ENCODE results near the gene INF2.

Gene INF2

DNA sequence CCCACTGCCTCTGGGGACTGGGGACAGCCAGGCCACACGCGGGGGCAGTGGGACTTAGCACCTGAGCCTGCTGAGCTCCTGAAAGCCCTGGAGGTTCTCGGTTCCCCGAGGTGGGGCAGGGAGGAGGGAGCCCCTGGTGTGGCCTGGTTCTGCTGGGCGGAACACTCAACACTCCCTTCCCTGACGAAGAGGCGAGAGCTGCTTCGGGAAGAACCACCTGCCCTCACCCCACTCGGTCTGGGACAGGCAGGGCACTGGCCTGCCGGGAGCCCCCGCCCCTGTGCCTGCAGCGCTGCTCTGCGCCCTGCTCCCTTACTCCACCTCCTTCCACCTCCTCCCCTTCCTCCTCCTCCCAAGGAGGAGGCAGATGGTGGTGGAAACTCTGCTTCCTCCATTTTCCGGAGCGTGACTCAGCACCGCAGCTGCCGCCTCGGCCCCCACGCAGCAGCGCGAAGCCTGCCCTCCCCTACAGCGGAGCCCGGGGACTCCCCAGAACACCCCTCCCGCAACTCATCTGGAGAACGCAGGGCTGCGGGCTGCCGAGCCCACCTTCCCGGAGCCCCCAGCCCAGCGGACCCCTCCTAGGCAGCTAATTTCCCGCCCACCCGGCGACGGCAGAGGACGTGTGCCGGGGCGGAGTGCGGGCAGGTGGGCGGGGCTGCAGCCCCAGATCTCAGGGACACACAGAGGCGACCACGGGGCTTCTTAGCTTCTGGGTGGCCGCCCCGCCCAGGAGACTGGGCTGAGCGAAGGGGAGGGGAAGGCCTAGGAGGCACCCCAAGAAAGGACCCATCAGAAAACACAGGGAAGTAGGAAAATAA lies 11.7 kb upstream of the INF2 start:
- peak; percentile 60 for DNase-seq

DNA sequence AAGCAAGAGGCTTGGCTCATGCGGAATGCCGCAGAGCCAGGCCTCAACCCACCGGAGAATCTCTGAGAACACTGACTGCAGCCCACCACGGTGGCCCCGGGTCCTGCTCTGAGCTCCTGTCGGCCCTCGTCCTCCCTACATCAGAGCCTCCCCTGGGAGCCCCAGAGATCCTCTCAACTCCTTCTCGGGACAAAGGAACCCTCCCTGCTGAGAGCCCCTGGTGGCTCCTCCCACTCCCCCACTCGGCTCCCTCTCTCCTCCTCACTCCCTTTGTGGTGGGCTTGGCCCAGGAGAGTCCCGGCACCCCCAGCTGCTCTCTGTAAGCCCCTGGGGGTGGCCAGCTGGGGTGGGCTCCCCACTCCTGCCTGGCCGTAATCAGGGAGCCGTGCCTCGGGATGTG lies 11.1 kb upstream of the INF2 start:
- DNase-seq: no peak

DNA sequence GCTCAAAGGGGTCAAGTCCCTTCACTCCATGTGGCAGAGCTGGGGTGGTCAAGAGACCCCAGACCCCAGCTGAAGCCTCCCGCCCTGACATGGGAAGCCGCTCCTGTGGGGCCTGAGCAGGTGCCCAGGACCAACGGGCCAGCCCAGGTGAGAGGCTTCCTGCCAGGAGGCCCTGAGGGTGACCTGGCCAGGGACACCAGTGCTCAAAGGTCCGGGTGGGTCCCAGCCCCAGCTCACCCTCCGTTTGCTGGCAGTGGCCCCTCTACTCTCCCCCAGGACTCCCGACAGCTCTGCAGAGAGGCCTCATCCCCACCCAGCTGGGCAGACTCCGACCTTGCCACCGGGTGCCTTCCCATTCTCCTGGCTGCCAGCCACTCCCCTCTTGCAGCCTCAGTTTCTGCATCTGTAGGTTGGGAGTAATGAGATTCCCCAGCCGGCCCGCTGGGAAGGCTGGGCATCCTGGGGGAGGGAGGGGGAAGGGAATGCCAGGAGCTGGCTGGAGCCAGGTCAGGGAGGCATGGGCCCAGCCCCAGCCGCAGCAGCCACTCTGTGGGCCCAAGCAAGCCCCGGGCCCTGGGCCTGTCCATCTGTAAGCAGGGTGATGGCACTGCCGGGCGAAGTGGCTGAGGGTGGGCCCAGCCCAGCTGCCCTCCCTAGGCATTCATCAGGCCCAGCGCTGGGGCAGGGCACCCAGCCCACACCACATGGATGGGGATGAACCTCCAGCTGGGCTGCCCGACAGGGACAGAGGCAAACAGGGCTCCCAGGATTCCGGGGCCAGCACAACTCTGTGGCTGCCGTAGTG lies 10.3 kb upstream of the INF2 start:
- DNase-seq: no peak

DNA sequence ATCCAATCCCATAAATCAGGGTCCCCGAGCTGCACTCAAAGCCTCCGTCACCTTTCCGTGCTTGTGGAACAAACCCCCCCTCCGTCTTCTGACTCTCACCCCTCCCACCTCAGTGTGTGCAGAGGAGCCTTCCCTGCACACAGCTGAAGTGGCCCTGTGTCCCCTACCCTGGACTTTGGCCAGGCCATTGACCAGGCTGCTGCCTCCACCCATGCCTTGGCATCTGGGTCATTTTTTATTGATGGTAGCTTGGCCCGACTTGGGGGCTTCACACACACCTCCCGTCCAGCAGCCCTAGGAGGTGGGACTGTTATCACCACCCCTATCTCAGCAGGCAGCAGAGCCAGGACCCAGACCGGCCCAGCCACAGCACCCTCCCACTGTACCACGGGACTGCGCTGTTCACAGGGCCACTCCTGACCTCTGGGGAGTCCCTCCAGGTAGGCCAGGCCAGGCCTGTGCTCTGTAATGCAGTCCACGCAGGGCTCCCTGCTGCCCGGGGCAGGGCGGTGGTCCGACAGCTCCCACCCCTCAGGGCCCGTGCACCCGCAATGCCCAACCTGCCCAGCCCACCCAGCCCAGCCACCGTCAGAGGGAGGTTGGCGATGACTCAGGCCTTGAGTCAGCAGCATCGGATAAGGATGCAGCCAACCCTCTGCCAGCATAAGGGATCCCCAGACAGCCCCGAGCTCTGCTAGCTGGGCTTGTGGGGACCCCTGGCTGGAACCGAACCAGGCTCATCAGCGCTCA lies 9.2 kb upstream of the INF2 start:
- no peak for DNase-seq

DNA sequence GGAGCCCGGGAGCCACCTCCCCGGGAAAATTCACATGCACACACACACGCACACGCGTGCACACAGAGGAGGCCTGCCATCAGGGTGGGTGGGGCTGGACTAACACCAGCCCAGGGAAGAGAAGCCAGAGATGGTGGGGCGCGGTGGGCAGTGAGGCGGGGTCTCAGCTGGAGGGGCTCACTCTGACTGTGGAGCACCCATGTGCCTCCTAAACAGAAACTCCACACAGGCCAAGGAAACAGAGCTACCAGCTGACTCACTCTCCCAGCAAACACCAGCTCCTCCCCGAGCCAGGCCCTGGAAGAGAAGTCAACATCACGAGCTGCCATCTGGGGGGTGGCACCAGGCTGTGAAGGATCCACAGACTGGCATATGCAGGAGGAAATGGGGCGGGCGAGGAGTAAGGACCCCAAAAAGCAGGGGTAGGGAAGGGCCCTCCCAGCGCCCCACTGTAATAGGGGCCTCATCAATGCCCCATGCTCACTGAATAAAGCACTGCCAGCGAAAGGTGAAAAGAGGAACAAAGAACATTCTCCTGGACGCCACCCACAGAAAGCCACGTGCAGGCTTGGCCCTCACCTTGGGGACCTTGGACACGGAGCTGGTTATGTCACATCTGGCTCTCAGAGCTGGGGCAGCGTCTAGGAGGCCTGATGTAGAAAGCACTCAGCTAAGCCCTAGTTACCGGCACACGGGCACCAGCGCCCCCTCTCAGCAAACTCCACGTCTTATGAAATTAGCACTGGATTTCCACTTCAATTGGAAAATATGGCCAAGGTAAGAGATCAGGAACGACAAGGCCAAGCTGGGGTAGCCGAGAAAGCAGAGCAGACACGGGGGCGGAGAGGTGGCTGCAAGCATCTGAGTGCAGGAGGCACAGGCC lies 8.4 kb upstream of the INF2 start:
- DNase-seq: no peak

DNA sequence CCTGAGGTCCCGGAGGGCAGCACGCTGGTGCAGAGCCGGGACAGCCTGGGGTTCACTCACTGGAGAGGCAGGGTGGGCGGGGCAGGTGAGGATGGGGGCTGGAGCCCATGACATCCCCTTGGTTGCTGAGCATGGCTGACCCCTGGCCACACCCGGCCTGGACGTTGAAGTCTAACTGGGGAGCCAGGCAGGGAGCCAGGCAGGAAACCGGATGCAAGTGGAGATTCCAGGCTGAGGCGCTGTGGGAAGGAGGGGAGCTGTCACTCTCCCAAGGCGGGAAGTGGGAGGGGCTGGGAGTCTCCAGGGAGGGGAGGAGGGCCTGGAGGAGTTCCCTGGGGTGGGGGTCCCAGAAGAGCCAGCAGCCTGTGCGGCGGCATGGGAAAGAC lies 7.7 kb upstream of the INF2 start:
- no peak for DNase-seq

DNA sequence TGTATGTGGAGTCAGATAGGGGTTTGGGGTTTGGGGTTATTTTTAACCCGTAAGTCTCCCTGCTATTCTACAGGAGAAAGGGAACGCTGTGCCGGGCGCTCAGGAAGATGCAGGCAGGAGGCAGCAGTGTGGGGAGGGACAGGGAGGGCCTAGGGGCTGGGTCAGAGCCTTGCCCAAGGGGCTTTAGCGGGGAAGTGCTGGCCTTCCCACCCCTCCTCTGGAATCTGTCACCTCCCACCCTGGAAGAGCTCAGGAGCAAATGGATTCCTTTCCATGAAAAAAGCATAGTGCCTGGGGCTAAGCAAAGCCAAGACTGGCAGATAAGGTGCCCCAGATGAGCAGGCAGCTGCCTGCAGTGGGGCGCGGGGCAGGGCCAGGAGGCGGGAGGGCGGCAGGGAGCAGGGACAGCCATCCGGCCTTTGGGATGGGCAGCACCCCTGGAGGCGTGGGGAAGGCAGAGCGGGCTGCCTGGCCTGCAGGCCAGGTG lies 7.3 kb upstream of the INF2 start:
- no peak for DNase-seq

DNA sequence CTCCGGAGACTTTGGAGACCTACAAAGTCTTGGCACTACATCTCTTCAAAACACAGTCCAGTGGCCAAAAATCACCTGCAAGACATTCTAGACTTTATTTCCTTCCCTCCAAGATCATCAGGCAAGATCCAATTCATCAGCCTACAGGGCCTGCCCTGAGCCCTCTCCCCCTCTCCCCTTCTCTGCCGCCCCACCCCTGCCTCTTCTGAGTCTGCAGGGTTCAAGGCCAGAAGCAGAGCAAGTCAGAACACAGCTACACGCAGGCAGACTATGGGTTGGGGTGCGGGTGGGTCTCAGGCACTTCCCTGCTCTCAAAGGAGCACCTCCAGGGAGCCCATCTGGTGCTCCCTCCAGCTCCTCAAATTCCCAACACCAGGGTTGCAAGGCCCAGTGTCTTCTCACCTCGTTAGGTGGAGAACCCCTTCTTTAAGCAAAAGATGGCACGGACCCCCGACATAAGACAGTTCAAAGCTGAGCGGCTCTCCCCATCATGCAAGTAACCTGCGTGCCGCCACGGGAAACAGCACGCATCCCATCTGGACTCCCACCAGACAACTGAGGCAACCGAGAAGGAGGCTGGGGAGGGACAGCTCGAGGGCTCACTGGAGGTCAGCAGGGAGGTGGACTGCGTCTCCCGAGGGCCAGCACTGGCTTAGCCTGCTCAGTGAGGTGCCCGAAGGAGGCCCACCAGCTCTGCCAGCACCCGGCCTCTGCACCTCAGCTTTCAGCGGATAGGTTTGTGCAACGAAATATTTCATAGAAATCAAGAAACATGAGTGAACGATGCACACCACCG lies 5.6 kb upstream of the INF2 start:
- DNase-seq: no peak

DNA sequence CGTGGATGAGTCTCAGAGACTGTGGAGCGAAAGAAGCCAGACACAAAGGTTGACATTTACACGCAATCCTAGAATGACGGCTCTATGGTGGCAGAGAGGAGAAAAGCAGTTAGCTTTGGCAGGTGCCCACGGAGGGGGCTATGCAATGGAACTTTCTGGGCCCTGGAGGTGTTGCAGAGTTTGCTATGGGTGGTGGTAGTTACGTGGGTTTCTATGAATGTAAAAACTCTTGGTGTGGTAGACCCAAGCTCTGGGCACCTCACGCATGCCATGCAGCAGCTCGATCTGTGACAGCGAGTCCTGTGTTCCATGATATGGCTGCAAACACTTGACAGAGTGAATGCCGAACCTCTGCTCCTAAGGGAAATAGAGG lies 5.0 kb upstream of the INF2 start:
- DNase-seq: no peak

DNA sequence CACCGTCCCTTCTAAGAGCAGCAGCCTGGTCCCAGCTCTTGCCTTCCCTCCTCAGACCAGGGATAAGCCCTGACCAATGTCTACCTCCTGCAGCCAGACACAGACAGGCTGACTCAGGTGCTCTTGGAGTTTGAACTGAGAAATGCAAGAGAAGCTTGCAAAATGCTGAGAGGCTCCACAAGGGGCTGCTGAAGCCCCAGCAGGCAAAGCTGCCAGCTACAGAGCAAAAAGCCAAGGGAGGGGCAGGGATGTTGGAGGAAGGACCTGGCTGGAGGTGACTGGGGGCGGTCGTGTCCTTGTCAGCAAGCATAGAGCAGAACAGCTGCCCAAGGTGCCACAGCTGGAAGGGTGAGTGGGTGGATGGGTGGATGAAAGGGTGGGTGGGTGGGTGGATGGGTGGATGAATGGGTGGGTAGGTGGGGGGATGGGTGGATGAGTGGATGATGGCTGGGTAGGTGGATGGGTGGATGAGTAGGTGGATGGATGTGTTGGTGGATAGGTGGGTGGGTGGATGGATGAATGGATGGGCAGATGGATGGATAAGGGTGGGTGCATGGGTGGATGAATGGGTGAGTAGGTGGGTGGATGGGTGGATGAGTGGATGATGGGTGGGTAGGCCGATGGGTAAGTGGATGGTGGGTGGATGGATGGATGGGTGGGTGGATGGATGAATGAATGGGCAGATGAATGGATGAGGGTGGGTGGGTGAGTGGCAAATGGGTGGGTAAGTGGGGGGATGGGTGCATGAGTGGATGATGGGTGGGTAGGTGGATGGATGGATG lies 4.0 kb upstream of the INF2 start:
- DNase-seq: no peak

DNA sequence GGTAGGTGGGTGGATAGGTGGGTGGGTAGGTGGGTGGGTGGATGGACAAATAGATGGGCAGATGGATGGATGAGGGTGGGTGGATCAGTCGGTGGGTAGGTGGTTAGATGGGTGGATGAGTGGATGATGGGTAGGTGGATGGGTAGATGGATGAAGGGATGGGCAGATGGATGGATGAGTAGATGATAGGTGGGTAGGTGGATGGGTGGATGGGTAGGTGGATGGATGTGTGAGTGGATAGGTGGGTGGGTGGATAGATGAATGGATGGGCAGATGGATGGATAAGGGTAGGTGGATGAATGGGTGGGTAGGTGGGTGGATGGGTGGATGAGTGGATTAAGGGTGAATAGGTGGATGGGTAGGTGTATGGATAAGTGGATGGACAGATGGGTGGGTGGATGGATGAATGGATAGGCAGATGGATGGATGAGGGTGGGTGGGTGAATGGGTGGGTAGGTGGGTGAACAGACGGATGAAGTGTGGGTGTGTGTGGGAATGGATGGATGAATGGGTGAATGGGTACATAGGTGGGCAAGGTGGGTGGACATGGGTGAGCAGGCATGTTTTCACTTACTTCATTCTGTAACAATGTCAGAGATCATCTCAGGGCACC lies 3.3 kb upstream of the INF2 start:
- no peak for DNase-seq

DNA sequence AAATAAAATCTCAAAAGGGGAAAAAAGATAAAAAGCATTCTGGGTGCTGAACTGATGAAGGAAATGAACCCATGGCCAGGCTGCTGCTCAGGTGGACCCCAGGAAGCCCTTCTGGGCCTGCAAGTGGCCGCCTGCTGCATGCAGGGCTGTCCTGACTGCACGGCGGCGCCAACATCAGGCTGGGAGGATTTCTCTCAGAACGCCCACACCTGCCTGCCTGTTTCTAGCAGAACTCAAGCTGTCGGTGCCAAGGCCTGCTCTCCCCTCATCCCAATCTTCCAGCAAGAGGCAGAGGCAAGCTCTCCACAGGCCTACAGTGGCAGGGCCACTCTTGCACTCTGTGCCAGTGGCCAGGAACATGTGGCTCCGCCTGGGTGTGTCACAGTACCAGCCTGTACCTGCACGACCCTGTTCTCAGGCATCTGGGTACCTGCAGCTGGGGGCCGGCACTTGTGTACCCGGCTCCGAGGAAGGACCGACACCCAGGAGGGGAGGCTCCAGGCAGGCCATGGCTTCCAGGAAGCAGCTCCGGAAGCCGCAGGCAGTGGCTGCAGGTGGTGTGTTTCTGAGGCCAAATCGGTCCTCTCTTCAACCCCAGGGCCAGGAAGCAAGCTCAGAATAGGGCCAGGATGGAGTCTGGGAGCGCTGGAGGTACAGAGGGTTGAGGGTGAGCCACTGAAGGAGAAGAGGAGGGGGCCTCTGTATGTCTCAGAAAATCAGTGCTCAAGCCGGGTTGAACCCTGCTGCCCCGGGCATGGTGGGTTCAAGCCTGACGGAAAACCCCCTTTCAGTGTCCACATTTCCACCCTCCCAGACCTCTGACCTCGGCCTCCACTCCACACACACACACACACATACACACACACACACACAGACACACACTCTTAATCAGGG lies 2.5 kb upstream of the INF2 start:
- DNase-seq: peak; percentile 31

DNA sequence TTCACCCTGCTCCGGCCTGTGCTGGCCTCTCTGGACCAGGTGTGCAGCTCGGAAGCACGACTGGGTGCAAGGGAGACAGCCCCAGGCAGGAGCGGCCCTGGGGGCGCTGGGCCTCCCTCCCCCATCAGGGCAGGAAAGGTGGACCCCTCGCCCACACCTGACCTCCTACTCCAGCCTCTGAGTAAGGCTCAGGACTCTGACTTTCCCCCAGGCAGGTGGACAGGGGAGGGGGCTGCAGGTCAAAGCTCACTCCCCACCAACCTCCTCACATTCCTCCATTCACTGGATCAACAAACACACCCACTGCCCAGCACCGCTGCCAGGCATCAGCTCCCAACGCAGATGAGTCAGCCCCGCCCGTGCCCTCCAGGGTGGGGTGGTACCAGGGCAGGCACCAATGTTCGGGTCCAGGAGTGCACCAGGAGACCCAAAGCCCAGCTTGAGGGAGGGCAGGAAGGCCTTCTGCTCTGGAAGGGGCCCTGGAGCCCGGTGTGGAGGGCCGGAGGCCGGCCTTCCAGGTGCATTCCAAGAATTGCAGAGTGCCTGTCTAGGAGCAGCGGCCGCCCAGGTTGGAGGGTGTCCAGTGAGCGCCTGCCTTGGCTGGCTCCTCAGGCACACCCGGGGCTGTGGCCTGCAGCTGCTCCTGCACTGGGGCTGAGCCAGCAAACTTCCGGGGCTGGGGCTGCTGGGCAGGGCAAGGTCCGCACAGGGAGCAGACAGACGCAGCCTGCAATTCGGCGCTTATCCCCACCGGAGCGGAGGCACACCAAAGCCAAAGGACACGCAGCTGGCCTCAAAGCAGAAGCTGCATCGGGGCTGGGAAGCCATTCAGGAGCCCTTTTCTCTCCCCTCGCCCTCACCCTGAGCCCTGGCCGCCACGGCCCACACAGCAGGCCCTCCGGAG lies 1.6 kb upstream of the INF2 start:
- no peak for DNase-seq

DNA sequence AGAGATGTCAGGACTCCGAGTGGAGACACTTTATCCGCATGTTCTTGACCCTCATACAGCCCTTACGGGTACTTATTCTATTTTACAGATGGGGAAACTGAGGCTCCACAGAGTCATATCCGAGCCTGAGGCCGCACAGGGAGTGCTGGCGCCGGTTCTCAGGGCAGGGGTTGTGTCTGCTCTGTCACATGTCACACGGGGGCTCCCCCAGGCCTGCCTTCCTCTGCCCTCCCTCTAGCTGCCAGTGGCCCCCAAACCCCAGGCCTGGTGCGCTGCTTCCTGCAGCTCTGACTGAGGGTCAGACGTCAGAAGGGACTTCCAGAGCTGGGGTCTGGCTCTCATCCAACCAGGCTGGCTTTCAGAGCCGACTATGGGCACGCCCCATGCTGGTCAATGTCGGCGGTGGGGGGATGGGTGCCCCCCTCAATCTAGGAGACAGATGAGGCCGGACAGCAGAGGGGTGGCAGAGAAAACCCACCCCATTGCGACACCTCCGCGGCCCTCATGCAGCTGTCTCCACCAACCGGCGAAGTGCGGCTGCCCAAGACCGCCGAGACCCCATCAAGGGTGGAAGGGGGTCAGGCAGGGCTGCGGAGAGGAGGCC lies 811 bp upstream of the INF2 start:
- peak; percentile 22 for DNase-seq

DNA sequence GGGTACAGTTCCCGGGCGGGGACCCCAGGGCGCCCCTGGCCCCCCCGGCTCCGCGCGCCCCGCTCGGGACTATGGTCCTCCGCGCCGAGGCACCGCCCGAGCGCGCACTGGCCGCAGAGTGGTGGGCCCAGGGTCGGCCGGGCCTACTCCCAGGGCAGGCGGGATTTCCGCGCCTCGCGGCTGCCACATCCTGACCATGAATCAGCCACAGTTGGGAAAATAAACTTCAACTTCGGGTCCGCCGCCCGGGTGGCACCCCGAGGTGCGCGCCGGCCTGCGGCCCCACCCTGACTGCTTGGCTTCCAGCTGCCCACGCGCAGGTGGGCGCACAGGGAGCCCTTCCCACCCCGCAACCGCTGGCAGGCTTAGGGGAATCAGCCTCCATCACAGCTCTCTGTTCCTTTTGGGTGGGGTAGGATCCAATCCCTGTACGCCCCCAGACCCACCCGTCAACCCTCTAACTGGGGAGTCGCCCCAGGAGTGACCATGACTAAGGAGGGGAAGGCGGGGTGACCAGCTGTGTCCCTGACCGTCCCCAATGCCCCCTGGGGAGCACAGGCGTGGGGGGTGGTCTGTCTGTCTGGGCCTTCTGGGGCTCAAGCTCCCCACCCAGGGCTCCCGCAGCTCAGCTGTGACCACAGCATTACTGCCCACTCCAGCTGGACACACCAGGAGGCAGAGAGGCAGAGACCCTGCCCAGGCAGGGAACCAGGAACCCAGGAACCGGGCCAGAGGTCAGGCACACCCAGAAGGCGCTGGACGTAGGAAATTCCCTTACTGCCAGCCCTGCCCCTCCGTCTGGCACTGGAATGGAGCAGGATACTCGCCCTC lies 678 bp downstream of the INF2 start:
- DNase-seq: no peak

DNA sequence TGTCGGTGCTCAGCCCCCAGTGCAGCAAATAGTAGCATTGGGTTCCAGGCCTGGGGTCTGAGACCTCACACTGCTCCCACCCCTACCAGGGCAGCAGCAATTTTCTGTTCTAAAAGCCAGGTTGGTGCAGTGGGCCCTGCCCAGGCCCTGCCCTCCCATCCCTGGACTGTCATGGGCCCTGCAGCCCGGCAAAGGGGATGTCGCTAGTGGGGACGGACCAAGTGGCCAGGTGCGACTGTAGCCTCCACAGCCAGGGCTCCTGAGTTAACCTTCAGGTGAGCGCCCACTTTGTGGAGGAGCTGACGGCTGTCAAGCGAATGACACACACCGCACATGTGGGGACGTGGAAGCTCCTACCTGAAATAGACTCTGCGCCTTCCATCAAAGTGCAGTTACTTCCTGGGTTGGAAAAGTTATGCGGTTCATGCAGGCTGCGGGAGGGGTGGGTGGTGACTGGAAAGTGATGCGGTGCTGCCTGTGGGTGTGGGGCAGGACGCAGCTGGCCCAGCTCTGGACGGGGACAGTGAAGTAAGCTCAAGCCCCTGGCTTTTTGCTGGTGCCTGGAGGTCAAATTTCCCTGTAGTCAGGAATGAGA lies 1.5 kb downstream of the INF2 start:
- no peak for DNase-seq
